ENCODE data around the gene PSMC1. TPM values are rescaled to one million over a fixed set of nuclear protein-coding genes. Genes with fewer than 3 reads are reported as not detected.

PSMC1 gene
- total RNA-seq, 1 donor from 2014 or later = 169 TPM

DNA sequence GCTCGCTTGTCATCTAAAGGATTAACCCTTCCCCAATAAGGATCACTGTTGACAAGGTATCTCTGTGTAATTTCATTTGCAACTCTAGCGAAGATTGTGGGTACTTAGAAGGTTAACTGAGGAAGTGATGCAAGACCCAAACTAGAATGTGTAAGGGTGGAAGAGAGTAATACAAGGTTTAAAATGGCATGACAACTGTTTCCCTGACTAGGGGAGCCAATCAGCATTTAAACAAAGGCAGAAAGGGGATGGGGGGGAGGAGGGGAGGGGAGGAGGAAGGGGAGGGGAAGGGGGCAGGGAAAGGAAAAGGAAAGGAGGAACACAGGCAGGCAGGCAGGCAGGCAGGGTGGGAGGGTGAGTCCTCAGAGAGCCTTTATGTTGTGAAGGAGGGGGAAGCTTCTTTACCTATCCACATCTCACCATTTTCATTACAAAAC is 44.3 kb downstream of the PSMC1 start:
- Histone ChIP-seq H3K36me3 (ENCODE audit: control insufficient read depth, insufficient read depth, low read length) (no peaks in the 10 kb centered on the region), H3K4me3 (ENCODE audit: low read depth, low read length) (no peak overlapping the region), H3K27me3 (ENCODE audit: control insufficient read depth, insufficient read depth, low read length) (no peaks in the 10 kb centered on the region)
- TF ChIP-seq, protein P1, sequence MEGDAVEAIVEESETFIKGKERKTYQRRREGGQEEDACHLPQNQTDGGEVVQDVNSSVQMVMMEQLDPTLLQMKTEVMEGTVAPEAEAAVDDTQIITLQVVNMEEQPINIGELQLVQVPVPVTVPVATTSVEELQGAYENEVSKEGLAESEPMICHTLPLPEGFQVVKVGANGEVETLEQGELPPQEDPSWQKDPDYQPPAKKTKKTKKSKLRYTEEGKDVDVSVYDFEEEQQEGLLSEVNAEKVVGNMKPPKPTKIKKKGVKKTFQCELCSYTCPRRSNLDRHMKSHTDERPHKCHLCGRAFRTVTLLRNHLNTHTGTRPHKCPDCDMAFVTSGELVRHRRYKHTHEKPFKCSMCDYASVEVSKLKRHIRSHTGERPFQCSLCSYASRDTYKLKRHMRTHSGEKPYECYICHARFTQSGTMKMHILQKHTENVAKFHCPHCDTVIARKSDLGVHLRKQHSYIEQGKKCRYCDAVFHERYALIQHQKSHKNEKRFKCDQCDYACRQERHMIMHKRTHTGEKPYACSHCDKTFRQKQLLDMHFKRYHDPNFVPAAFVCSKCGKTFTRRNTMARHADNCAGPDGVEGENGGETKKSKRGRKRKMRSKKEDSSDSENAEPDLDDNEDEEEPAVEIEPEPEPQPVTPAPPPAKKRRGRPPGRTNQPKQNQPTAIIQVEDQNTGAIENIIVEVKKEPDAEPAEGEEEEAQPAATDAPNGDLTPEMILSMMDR (IDR thresholded peaks at IDR 0.05; ENCODE audit: insufficient read depth, low read length, poor library complexity, severe bottlenecking) = no peak
- DNase-seq (ENCODE audit: low read depth) = no peak

DNA sequence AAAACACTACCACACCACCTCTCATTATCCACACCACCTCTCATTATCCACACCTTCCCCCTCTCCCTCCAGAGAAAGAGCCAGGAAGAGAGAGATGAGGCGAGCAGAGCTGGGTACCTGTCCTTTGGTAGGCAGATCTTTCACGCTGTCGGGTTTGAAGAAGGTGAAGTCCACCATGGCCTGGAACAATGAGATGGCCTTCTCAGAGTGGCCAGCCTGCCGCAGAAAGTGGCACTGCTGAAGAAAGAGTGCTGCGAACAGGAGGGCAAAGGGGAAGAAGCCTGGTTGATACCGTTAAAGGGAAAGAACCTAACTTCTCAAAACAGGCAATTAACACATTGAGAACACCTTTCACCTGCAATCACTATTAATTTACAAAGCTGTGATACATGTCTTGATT is 44.8 kb downstream of the PSMC1 start:
- Histone ChIP-seq H3K4me3 (ENCODE audit: low read depth, low read length) (no peak overlapping the region), H3K36me3 (ENCODE audit: control insufficient read depth, insufficient read depth, low read length) (no peaks in the 10 kb centered on the region), H3K27me3 (ENCODE audit: control insufficient read depth, insufficient read depth, low read length) (no peaks in the 10 kb centered on the region)
- DNase-seq (ENCODE audit: low read depth) = no peak
- TF ChIP-seq, protein P1 (IDR thresholded peaks at IDR 0.05; ENCODE audit: insufficient read depth, low read length, poor library complexity, severe bottlenecking) = no peak

DNA sequence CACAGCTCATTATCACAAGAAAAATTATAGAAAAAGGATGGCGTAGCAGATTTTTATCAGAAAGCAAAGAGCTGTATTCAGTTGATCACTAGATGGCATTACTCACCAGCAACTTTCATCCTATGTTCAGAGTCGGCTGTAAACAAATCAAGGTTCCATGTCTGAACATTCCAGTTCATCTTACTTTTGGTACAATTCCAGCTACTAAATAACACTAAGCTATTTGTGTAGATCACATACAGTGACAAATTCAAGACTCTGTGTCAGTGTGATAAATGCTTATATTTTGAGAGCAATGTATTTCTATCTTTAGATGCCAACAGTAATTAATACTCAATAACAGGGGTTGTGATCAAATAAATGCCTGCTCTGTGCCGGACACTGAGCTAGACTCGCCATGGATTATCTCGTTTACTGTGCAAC is 45.3 kb downstream of the PSMC1 start:
- H3K27me3 ChIP-seq (ENCODE audit: control insufficient read depth, insufficient read depth, low read length) = no peaks in the 10 kb centered on the region
- DNase-seq (ENCODE audit: low read depth) = no peak
- no peak overlapping the region for H3K4me3 ChIP-seq (ENCODE audit: low read depth, low read length)
- no peaks in the 10 kb centered on the region for H3K36me3 ChIP-seq (ENCODE audit: control insufficient read depth, insufficient read depth, low read length)
- TF ChIP-seq, protein P1 (IDR thresholded peaks at IDR 0.05; ENCODE audit: insufficient read depth, low read length, poor library complexity, severe bottlenecking) = peak; percentile 36

DNA sequence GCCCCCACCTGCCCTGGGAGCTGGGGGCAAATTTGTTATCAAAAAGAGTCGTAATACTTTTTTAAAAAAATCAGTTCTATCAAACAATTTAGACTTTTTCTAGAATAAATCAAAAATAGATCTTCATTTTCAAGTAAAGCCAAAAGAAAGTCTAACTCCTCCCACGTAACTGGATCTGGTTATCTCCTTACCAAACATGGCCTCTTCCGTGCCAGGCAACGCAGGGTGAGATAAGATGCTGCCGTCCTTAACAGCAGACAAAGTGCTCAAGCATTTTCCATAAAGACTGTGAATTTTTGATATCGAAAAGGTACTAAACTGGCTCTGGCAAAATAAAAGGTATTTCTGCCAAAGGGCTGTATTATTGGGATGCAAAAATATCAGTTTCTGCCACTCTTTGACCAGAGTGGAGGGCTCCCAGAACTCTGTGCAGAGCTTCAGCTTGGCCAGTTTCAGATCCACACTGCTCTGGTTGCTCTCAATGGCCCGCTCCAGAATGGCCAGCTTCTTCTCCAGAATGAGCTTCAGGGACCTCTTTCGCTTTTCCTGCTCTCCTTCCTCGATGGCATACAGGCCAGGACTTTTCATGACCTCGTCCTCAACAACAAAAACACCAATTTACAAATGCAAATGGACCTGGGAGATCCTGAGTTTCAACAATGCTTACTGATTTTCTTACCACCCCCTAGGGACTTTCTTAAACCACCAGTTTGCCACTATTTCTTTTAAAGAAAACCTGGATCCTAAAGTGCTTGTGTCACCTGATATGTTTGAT is 46.4 kb downstream of the PSMC1 start:
- no peaks in the 10 kb centered on the region for H3K36me3 ChIP-seq (ENCODE audit: control insufficient read depth, insufficient read depth, low read length)
- no peak for DNase-seq (ENCODE audit: low read depth)
- TF ChIP-seq, protein P1 (IDR thresholded peaks at IDR 0.05; ENCODE audit: insufficient read depth, low read length, poor library complexity, severe bottlenecking) = no peak
- H3K27me3 ChIP-seq (ENCODE audit: control insufficient read depth, insufficient read depth, low read length) = no peaks in the 10 kb centered on the region
- no peak overlapping the region for H3K4me3 ChIP-seq (ENCODE audit: low read depth, low read length)

DNA sequence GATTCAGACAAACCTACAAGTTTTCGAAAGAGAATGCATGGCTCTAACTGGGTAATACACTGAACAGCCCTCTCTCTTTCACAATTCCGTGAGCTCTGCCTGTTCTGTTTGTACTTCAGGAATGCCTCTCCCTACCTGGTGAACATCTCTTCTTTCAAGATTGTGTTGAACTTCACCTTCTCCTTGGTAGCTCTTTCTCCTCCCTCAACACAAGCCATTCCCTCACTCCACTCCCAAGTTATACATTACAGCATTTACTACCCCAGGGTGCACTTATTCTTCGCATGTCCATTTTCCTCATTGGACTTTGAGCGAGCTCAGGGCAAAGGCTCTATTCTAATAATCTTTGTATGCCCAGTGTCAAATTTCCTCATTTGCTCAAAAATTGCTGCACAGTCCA is 47.1 kb downstream of the PSMC1 start:
- Histone ChIP-seq H3K27me3 (ENCODE audit: control insufficient read depth, insufficient read depth, low read length) (no peaks in the 10 kb centered on the region), H3K36me3 (ENCODE audit: control insufficient read depth, insufficient read depth, low read length) (no peaks in the 10 kb centered on the region), H3K4me3 (ENCODE audit: low read depth, low read length) (no peak overlapping the region)
- TF ChIP-seq, protein P1 (IDR thresholded peaks at IDR 0.05; ENCODE audit: insufficient read depth, low read length, poor library complexity, severe bottlenecking) = no peak
- no peak for DNase-seq (ENCODE audit: low read depth)

DNA sequence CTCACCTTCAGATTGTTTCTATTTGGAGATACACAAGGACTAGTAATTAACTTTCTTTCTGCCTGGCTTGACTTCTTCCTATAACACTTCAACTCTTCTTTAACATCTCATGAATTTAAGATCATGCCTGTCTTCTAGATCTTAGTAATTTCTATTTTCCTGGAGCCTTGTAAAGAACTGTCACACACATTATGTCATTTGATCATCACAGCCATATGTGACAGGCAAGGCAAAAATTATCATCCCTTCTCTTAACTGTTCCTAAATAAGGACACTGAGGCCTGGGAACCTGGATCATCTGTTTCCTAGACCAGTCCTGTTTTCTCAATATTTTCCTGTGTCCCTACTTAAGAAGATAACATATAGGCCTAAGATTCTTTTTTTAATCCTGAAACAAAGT is 48.1 kb downstream of the PSMC1 start:
- TF ChIP-seq, protein P1 (IDR thresholded peaks at IDR 0.05; ENCODE audit: insufficient read depth, low read length, poor library complexity, severe bottlenecking) = no peak
- DNase-seq (ENCODE audit: low read depth) = no peak

More for the DNA sequence above, 48.1 kb downstream of the PSMC1 start:
- Histone ChIP-seq H3K36me3 (ENCODE audit: control insufficient read depth, insufficient read depth, low read length) (no peaks in the 10 kb centered on the region), H3K27me3 (ENCODE audit: control insufficient read depth, insufficient read depth, low read length) (no peaks in the 10 kb centered on the region), H3K4me3 (ENCODE audit: low read depth, low read length) (no peak overlapping the region)

Measured in kidney epithelial cell (primary cell).